PC-9 (cell line): ENCODE results near the gene PARP16. TPM values are rescaled to one million over a fixed set of nuclear protein-coding genes. Genes with fewer than 3 reads are reported as not detected.

Experiments used
- BruUV-seq: library from RNA; stranded (reverse); fragments of 400-500 nt; replicated peaks from 2 replicates; lab custom pipeline; 2021; lab: Mats Ljungman, UMichigan
- CTCF ChIA-PET: fragments of 300-600 bp; sonication (Branson Sonifier 250); formaldehyde crosslinking; loops from one replicate; lab custom pipeline; 2022; ENCODE audit warnings: antibody characterized with exemption; lab: Charles Lee
- POLR2A ChIA-PET: fragments of 300-600 bp; sonication (Branson Sonifier 250); formaldehyde crosslinking; loops from one replicate; lab custom pipeline; 2022; ENCODE audit warnings: antibody characterized with exemption; ENCODE audit not compliant: unreplicated experiment; lab: Charles Lee
- DNase-seq, 2 experiments: peaks; one replicate each; pipeline versions ENCODE4 v3.0.0 to v3.0.0-alpha.2; 2015 to 2022; ENCODE audit warnings: mixed read lengths in 1 of 2
- H2AFZ ChIP-seq: fragments of 200-600 bp; sonication (generic); 2 replicates; pipeline ENCODE4 v1.8.1; 2017; ENCODE audit warnings: antibody characterized with exemption
- H3F3A ChIP-seq: fragments of 200-600 bp; sonication (generic); 2 replicates; pipeline ENCODE4 v1.8.1; 2017; ENCODE audit warnings: antibody characterized with exemption, mild to moderate bottlenecking, low read depth; ENCODE audit not compliant: insufficient read depth
- H3K27ac ChIP-seq: fragments of 200-600 bp; sonication (generic); 2 replicates; pipeline ENCODE4 v1.6.1; 2016; ENCODE audit warnings: mixed run types
- H3K27me3 ChIP-seq: fragments of 200-600 bp; sonication (generic); 2 replicates; pipeline ENCODE4 v1.6.1; 2016; ENCODE audit warnings: low read depth, mixed run types; ENCODE audit not compliant: insufficient read depth
- H3K36me3 ChIP-seq: fragments of 200-600 bp; sonication (generic); 2 replicates; pipeline ENCODE4 v1.6.1; 2016; ENCODE audit warnings: low read depth, mixed run types
- H3K4me1 ChIP-seq: fragments of 200-600 bp; sonication (generic); replicated peaks from 2 replicates; pipeline ENCODE4 v1.6.1; 2016; ENCODE audit warnings: mixed run types; ENCODE audit not compliant: insufficient read depth
- H3K4me2 ChIP-seq: fragments of 200-600 bp; sonication (generic); 2 replicates; pipeline ENCODE4 v1.6.1; 2017; ENCODE audit warnings: mixed run types
- H3K4me3 ChIP-seq: fragments of 200-600 bp; sonication (generic); 2 replicates; pipeline ENCODE4 v1.6.1; 2016; ENCODE audit warnings: mixed run types
- H3K79me2 ChIP-seq: fragments of 200-600 bp; sonication (generic); 2 replicates; pipeline ENCODE4 v1.6.1; 2017; ENCODE audit warnings: low read depth, mixed run types
- H3K9me2 ChIP-seq: fragments of 200-600 bp; sonication (generic); 2 replicates; pipeline ENCODE4 v1.8.1; 2017; ENCODE audit warnings: mild to moderate bottlenecking; ENCODE audit not compliant: insufficient read depth
- H3K9me3 ChIP-seq: fragments of 200-600 bp; sonication (generic); 2 replicates; pipeline ENCODE4 v1.8.1; 2016; ENCODE audit warnings: low read depth; ENCODE audit not compliant: insufficient read depth
- H4K20me1 ChIP-seq: fragments of 200-600 bp; sonication (generic); 2 replicates; pipeline ENCODE4 v1.8.1; 2017; ENCODE audit not compliant: insufficient read depth
- CTCF ChIP-seq: fragments of 200-600 bp; sonication (generic); conservative IDR thresholded peaks from 2 replicates; pipeline ENCODE4 v1.6.1; 2017; ENCODE audit warnings: mixed run types, antibody characterized with exemption, mild to moderate bottlenecking, moderate library complexity
- EZH2 ChIP-seq: fragments of 200-600 bp; sonication (generic); IDR thresholded peaks from 2 replicates; pipeline ENCODE4 v1.8.0; 2017; ENCODE audit warnings: antibody characterized with exemption, low read depth
- intact Hi-C: fragments of 100-400 bp; cut with micrococcal nuclease; formaldehyde crosslinking; loops from one replicate; pipeline ENCODE4 v1.10.0; 2022; ENCODE audit not compliant: unreplicated experiment
- total RNA-seq: library from RNA; stranded (reverse); gene quantifications from 2 replicates; pipeline ENCODE4 v1.2.3, GENCODE V29; 2021

Gene PARP16
- total RNA-seq, 1 experiment from 2014 or later, result 12.3 TPM

GRCh38 chr15:65323071-65323511, 36.4 kb upstream of the PARP16 start:
- no peak overlapping the region for H3K4me3 ChIP-seq
- no peak for TF ChIP-seq EZH2
- TF ChIP-seq CTCF, result no peak
- peak in 1 of 2 experiments; percentile 43 for DNase-seq
- H2AFZ ChIP-seq, result no peak overlapping the region
- no peak overlapping the region for H3K27ac ChIP-seq
- H3K36me3 ChIP-seq, result no peaks in the 10 kb centered on the region
- no peaks in the 10 kb centered on the region for H3K27me3 ChIP-seq
- no peak overlapping the region for H3K4me2 ChIP-seq
- no TSS peak for BruUV-seq
- H3K9me2 ChIP-seq, result no peaks in the 10 kb centered on the region
- ChIA-PET POLR2A (interaction anchor here (0.6 to 0.7 kb wide), 2 partner anchors 288 to 751 kb away, joined by 3 to 4 read pairs; partner anchors contain the start of gene INTS14), CTCF (interaction anchor here (3.6 kb wide), 1 partner anchor 62 kb away, joined by 20 read pairs; no protein-coding TSS in a partner anchor)
- no peaks in the 10 kb centered on the region for H3F3A ChIP-seq
- H4K20me1 ChIP-seq, result no peaks in the 10 kb centered on the region
- H3K79me2 ChIP-seq, result no peaks in the 10 kb centered on the region
- intact Hi-C loops, result loop anchor here (1.0 kb wide), 1 partner anchor 62 kb away; no protein-coding TSS in a partner anchor
- no peaks in the 10 kb centered on the region for H3K4me1 ChIP-seq
- H3K9me3 ChIP-seq, result no peaks in the 10 kb centered on the region

GRCh38 chr15:65318870-65319356, 32.2 kb upstream of the PARP16 start:
- Histone ChIP-seq H3K27ac (no peak overlapping the region), H3K36me3 (no peaks in the 10 kb centered on the region), H3K4me1 (no peaks in the 10 kb centered on the region), H4K20me1 (no peaks in the 10 kb centered on the region), H3K9me3 (no peaks in the 10 kb centered on the region), H3K27me3 (no peaks in the 10 kb centered on the region), H3K9me2 (no peaks in the 10 kb centered on the region), H2AFZ (no peak overlapping the region), H3K4me3 (no peak overlapping the region), H3K4me2 (no peak overlapping the region), H3F3A (no peaks in the 10 kb centered on the region), H3K79me2 (no peaks in the 10 kb centered on the region)
- ChIA-PET POLR2A (no interaction called here), CTCF (interaction anchor here (0.6 to 1.2 kb wide), 4 partner anchors 14 to 379 kb away, joined by 3 to 7 read pairs (median 3); partner anchors contain the start of gene RNU5B-1)
- BruUV-seq, result no TSS peak
- TF ChIP-seq CTCF (peak; percentile 88), EZH2 (no peak)
- intact Hi-C loops, result loop anchor here (1.0 kb wide), 2 partner anchors 66 to 82 kb away; no protein-coding TSS in a partner anchor
- DNase-seq, result peak; percentile 49 to 80

GRCh38 chr15:65312400-65312916, 25.8 kb upstream of the PARP16 start:
- BruUV-seq, result no TSS peak

More at GRCh38 chr15:65312400-65312916, 25.8 kb upstream of the PARP16 start:
- no peak overlapping the region for H3K4me3 ChIP-seq
- no peaks in the 10 kb centered on the region for H3K79me2 ChIP-seq
- ChIA-PET CTCF (no interaction called here), POLR2A (no interaction called here)
- H2AFZ ChIP-seq, result no peak overlapping the region
- no peak overlapping the region for H3K27ac ChIP-seq
- TF ChIP-seq EZH2 (no peak), CTCF (no peak)
- H3K36me3 ChIP-seq, result no peaks in the 10 kb centered on the region
- intact Hi-C loops, result no loop called here
- H4K20me1 ChIP-seq, result no peaks in the 10 kb centered on the region
- no peak overlapping the region for H3K4me2 ChIP-seq
- no peak for DNase-seq
- H3K9me2 ChIP-seq, result no peaks in the 10 kb centered on the region
- H3F3A ChIP-seq, result no peaks in the 10 kb centered on the region
- H3K4me1 ChIP-seq, result no peaks in the 10 kb centered on the region
- no peaks in the 10 kb centered on the region for H3K27me3 ChIP-seq
- no peaks in the 10 kb centered on the region for H3K9me3 ChIP-seq
